ENCODE measurements around the gene VMO1. TPM values are rescaled to one million over a fixed set of nuclear protein-coding genes. Genes with fewer than 3 reads are reported as not detected.

The VMO1 gene
- total RNA-seq, 1 experiment from 2014 or later = not detected

- no peak overlapping the region for H3K4ac ChIP-seq (ENCODE audit: low read depth, low read length)
- H3K56ac ChIP-seq (ENCODE audit: insufficient read length, low read depth, low read length) = no peak overlapping the region
- no peak overlapping the region for H2BK12ac ChIP-seq (ENCODE audit: insufficient read length, low read depth, low read length)
- no peak overlapping the region for H3K23ac ChIP-seq (ENCODE audit: insufficient read length, low read depth, low read length)
- no peaks in the 10 kb centered on the region for H3K79me2 ChIP-seq (ENCODE audit: insufficient read depth, low read length)
- H3K18ac ChIP-seq (ENCODE audit: insufficient read length, low read depth, low read length) = no peak overlapping the region
- H2BK20ac ChIP-seq (ENCODE audit: low read depth, low read length, poor library complexity, severe bottlenecking) = no peak overlapping the region
- H3K4me3 Mint-ChIP-seq = no peak overlapping the region
- no peak overlapping the region for H2BK120ac ChIP-seq (ENCODE audit: low read depth, low read length, poor library complexity, severe bottlenecking)
- no peak overlapping the region for H3K27ac ChIP-seq (ENCODE audit: insufficient read length, low read depth, low read length)
- no peak overlapping the region for H4K91ac ChIP-seq (ENCODE audit: insufficient read length, low read depth, low read length)
- no peaks in the 10 kb centered on the region for H3K9me3 ChIP-seq (ENCODE audit: control insufficient read depth, low read depth, low read length)
- no peaks in the 10 kb centered on the region for H4K20me1 ChIP-seq (ENCODE audit: control insufficient read depth, insufficient read depth, insufficient read length)
- no peak overlapping the region for H2BK15ac ChIP-seq (ENCODE audit: low read depth, low read length)
- H3K9ac ChIP-seq (ENCODE audit: extremely low read depth, insufficient read length, low read length) = no peak overlapping the region
- no CpG with 5 or more reads among the region's 2 CpGs for WGBS (ENCODE audit: extremely low coverage, insufficient read length, low lambda C conversion rate)
- H3T11ph ChIP-seq (ENCODE audit: low read length) = no peak overlapping the region
- no peaks in the 10 kb centered on the region for H3K9me3 Mint-ChIP-seq
- DNase-seq = no peak
- H3K27me3 ChIP-seq (ENCODE audit: insufficient read depth, low read length) = no peaks in the 10 kb centered on the region
- H2AFZ ChIP-seq (ENCODE audit: low read length) = no peak overlapping the region
- no peaks in the 10 kb centered on the region for H3K79me1 ChIP-seq (ENCODE audit: insufficient read depth, low read depth, low read length, poor library complexity, severe bottlenecking)
- no peak overlapping the region for H4K8ac ChIP-seq (replicated peaks; ENCODE audit: insufficient read length, low read depth, low read length)
- no peaks in the 10 kb centered on the region for H3K36me3 Mint-ChIP-seq (ENCODE audit: insufficient read depth in 1 of 3, low read depth in 3 of 3)
- no peaks in the 10 kb centered on the region for H3K23me2 ChIP-seq (ENCODE audit: insufficient read length, low read depth, low read length, poor library complexity, severe bottlenecking)
- H3K4me1 ChIP-seq (ENCODE audit: insufficient read depth, low read length) = no peaks in the 10 kb centered on the region
- H2AK5ac ChIP-seq (ENCODE audit: insufficient read length, low read length) = no peak overlapping the region
- no peak overlapping the region for H2BK5ac ChIP-seq (ENCODE audit: insufficient read length, low read length)
- H3K27me3 Mint-ChIP-seq (ENCODE audit: low read depth) = peaks cover 22% of the 10 kb centered on the region
- no peak for TF ChIP-seq CTCF (conservative IDR thresholded peaks at IDR 0.05)
- no peak overlapping the region for H3K4me2 ChIP-seq (ENCODE audit: insufficient read depth, insufficient read length, low read length)
- no peak overlapping the region for H3K27ac Mint-ChIP-seq
- H3K4me1 Mint-ChIP-seq = no peaks in the 10 kb centered on the region
- no peak overlapping the region for H4K5ac ChIP-seq (ENCODE audit: insufficient read length, low read depth, low read length)
- no peak overlapping the region for H3K14ac ChIP-seq (ENCODE audit: insufficient read depth, low read length)
Observed at GRCh38 chr17:4769628-4770027, 16.5 kb downstream of the VMO1 start.
